ENCODE results near the gene CEP295NL.

- TF ChIP-seq EZH2 (IDR thresholded peaks at IDR 0.05; ENCODE audit: borderline replicate concordance, low read length): no peak
- no peak for TF ChIP-seq CTCF (IDR thresholded peaks at IDR 0.05; ENCODE audit: low read length)
Observed at GRCh38 chr17:78900816-78901215, 2.2 kb downstream of the CEP295NL start.
